GM04503 (cell line): ENCODE measurements around the gene HOXD9.

Experiments
- DNase-seq: peaks from one replicate; pipeline ENCODE4 v3.0.0-alpha.2; 2012; ENCODE audit warnings: low read depth

HOXD9 gene

DNA sequence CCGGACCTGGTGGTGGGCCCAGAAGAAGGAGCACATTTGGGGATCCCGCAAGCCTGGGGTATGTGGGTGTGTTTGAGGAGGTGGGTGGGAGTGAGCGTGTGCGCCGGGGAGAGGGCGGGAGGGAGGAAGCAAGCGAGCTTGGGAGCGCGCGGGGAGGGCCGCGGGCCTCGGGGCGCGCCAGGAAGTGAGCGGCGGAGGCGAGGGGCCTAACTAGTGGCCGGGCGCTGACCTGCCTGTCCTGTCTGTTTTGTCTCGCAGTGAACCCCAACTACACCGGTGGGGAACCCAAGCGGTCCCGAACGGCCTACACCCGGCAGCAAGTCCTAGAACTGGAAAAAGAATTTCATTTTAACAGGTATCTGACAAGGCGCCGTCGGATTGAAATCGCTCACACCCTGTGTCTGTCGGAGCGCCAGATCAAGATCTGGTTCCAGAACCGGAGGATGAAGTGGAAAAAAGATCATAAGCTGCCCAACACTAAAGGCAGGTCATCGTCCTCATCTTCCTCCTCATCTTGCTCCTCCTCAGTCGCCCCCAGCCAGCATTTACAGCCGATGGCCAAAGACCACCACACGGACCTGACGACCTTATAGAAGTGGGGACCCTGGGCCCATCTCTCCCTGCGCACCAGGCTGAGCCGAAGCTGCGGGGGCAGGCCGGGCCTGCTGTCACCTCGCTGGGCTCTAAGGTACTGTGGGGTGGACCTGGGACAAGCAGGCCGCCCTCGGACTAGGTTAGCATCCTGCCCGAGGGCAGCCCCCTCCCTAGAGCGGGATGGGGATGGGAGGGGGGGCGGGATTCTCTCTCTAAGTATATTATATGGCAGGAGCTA, 30.0 kb downstream of the HOXD9 start:
- no peak for DNase-seq

GRCh38 chr2:176154576-176155252, 32.2 kb downstream of the HOXD9 start:
- DNase-seq = no peak

DNA sequence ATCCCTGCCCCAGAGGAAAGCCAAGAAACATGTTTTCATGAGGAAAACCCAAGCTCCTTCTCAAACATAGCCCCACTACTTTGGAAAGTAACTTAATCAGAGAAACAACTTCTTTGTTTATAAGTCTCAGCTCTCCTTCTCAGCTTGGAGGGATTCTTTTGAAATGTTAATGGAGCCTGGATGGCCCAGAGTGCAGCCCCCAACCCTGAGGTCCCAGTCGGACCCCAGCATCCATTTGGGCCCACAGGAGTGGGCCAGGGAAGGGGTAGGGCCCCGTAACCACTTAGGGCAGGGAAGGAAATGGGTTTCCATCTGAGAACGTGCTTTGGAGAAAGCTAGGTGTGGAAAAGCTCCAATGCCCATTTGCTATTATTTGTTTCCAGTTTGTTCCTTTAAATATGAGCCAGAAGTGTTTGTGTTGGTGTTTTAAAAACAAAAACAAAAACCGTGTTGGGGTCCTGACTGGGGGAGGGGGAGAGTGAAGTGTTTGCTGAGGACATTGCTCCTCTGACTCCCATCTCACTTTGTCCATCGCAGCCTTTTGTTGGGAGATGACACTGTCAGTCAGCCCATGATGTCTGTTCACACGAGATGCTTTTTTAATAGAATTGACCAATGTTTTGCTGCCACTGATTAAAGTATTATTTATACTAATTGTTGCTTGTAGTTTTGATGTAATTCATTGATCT, 33.0 kb downstream of the HOXD9 start:
- DNase-seq = no peak

DNA sequence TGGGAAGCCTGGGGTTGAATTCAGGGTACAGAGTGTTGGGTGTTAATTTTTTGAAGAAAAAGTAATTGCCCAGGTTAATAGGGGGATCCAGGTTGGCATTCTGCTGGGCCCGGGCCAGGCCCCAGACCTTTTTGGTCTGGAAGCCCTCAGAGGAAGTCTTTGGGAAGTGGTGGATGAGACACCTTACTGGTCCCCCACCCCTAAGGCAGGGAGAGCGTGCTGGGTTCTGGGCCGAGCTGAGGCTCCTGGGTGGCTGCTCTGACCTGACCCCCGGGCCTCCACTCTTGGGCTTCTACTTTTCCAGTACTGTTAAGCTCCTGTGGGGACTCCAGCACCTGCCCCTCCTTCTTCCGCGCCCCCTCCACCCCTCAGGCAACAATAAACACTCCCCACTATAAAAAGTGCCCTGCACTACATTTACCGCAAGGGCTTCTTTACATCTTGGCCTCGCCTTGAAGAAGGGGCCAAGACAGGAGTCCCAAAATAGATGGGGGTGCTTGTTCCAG, 33.8 kb downstream of the HOXD9 start:
- DNase-seq = no peak

- no peak for DNase-seq
Measured at GRCh38 chr2:176156807-176157498, 34.4 kb downstream of the HOXD9 start, which contains the start of gene HOXD3. Gene HOXD3 (plus strand): TSS chr2:176157307. CDS start chr2:176169115, 11,808 bp downstream.

GRCh38 chr2:176157499-176158185, 35.1 kb downstream of the HOXD9 start:
- no peak for DNase-seq

DNA sequence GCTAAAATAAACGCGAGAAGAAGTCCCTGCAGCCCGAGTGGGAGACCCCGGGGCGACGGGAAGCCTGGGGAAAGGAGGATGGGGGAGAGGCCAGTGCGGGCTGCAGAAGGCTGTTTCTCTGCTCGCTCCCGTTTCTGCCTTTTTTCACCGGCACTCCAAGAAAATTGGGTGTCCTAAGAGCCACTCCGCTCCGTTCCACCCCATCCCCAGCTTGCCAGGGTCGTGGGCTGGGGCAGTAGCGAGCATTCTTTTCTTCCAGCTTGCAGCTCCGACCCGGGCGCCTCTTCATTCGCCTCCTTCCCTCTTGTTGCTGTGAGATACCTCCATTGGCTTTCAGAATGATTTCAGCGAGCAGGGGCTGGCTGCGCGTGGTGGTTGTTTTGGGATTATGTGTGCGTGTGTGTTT, 35.7 kb downstream of the HOXD9 start:
- DNase-seq = no peak

GRCh38 chr2:176158855-176159662, 36.5 kb downstream of the HOXD9 start:
- no peak for DNase-seq

GRCh38 chr2:176159663-176160250, 37.2 kb downstream of the HOXD9 start:
- no peak for DNase-seq

DNA sequence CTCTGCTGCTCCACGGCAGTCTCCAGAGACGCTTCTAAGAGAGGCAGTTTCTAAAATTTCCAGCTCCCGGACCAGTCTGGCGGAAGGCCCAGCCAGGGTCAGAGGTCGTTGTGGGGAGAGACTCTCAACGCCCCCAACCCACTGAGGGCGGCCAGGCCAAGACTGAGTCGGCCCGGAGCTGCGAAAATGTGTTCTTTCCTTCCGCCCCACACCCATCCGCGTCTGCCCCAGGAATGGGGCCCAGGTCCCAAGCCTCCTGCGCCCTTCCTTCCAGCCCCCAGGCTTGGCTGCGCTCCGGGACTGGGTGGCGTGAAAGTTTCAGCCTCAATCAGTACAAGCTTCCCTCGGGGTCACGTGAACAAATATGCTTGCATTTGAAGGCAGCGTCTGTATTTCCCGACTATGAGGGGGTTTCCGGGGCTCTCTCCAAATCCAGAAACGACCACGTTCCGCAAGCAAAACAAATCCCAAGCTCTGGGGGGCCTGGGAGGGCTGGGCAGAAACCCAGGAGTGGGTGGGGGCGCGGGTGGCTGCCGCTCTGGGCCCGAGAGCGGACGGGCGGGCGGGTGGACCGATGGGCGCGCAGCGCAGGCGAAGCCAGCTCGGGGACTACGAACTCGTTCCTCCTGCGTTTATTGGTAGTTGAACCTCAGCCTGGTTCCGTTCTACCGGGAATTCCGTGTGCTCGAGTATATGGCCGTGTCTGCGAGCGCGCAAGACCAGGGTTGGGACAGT, 37.9 kb downstream of the HOXD9 start:
- DNase-seq = no peak

- no peak for DNase-seq
Measured at GRCh38 chr2:176160986-176161824, 38.7 kb downstream of the HOXD9 start.

- DNase-seq = peak; percentile 27
Measured at GRCh38 chr2:176161825-176162626, 39.5 kb downstream of the HOXD9 start.

- DNase-seq = no peak
Measured at GRCh38 chr2:176162911-176163671, 40.6 kb downstream of the HOXD9 start.

GRCh38 chr2:176163672-176164056, 41.1 kb downstream of the HOXD9 start:
- DNase-seq = no peak

DNA sequence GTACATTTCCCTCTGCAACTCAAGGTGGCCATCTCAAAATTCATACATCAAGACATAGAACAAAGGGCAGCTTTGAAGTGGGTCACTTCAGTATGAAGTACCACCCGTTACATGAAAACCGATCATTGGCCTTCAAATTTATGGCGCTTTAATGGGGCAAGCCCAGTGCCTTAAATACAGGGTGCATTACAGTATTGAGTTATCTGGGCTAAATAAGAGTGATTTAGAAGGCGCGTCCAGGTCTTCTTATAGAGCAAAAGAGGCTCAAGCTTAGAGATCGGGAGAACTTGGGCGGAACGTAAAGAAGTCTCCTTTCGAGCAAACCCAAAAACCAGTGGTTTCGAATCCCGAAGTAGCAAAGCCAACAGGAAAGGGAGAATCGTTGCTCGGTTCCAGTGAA, 41.7 kb downstream of the HOXD9 start:
- no peak for DNase-seq

GRCh38 chr2:176164611-176165369, 42.3 kb downstream of the HOXD9 start:
- DNase-seq = no peak
